ENCODE measurements around the gene STK11.

STK11 gene

DNA sequence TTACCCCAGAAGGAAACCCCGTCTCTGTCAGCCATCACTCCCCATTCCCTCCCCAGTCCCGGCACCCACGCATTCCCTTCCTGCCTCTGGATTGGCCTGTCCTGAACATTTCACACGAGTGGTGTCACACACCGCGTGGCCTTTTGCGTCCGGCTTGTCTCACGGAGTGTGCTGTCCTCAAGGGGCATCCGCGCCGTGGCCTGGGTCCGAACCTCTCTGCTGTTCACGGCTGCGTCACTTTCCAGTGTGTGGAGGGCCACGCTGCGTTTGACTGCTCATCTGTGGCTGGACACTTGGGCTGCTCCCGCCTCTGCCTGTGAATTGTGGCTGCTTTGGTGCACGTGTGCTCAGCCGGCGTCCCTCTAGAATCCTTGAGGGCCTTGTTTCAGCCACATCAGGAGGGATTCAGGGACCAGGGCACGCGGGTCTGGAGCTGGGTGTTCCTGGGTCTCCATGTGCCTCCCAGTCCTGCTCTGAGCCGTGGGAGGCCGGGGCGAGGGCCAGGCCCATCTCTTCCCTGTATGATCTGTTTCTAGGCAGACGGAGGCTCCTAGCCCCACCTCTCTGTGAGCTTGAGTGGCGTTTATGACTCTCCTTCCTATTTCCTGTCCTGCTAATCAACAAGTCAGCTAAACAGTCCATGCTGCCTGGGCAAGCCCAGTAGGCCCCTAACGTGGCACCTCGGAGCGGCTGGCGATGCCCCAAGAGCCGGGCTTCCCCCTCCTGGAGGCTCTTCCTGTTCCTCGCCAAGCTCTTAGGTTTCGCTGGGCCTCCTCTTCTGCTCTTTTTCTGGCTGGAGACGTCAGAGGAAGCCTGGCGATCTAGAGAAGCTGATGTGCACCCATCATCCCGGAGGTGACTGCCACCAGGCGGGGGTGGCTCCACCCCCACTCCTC lies 8.1 kb downstream of the STK11 start:
- TF ChIP-seq, protein P1, sequence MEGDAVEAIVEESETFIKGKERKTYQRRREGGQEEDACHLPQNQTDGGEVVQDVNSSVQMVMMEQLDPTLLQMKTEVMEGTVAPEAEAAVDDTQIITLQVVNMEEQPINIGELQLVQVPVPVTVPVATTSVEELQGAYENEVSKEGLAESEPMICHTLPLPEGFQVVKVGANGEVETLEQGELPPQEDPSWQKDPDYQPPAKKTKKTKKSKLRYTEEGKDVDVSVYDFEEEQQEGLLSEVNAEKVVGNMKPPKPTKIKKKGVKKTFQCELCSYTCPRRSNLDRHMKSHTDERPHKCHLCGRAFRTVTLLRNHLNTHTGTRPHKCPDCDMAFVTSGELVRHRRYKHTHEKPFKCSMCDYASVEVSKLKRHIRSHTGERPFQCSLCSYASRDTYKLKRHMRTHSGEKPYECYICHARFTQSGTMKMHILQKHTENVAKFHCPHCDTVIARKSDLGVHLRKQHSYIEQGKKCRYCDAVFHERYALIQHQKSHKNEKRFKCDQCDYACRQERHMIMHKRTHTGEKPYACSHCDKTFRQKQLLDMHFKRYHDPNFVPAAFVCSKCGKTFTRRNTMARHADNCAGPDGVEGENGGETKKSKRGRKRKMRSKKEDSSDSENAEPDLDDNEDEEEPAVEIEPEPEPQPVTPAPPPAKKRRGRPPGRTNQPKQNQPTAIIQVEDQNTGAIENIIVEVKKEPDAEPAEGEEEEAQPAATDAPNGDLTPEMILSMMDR (conservative IDR thresholded peaks at IDR 0.05; ENCODE audit: low read depth, low read length), result no peak
- DNase-seq (ENCODE audit: low read depth), result peak; percentile 71
- H3K4me3 ChIP-seq (ENCODE audit: low read depth, low read length), result no peak overlapping the region

DNA sequence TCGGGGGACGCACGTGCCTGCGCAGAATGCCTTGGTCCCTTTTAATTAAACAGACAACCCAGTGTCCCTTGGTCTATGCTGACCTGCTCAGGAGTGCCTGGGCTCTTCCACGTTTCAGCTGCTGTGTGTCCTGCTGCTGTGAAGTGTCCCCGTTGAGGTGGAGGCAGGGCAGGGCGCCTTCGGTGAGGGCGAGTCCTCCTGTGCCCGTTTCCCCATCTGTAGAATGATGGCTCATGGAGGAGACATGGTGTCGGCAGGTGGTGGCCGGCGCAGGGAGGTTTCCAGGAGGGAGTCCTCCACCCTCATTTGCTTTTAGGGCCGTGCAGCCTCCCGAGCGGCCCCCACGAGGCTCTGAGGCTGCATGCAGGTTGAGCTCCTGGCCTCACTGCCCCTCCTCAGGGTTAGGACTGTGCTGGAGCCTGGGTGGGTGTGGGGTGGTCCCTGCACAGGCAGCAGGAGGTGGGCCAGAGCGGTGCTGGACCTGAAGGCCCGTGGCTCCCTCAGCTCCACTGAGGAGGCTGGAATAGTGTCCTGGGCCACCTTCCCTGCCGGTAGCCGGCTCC lies 8.8 kb downstream of the STK11 start:
- TF ChIP-seq, protein P1 (conservative IDR thresholded peaks at IDR 0.05; ENCODE audit: low read depth, low read length), result no peak
- DNase-seq (ENCODE audit: low read depth), result no peak
- no peak overlapping the region for H3K4me3 ChIP-seq (ENCODE audit: low read depth, low read length)

DNA sequence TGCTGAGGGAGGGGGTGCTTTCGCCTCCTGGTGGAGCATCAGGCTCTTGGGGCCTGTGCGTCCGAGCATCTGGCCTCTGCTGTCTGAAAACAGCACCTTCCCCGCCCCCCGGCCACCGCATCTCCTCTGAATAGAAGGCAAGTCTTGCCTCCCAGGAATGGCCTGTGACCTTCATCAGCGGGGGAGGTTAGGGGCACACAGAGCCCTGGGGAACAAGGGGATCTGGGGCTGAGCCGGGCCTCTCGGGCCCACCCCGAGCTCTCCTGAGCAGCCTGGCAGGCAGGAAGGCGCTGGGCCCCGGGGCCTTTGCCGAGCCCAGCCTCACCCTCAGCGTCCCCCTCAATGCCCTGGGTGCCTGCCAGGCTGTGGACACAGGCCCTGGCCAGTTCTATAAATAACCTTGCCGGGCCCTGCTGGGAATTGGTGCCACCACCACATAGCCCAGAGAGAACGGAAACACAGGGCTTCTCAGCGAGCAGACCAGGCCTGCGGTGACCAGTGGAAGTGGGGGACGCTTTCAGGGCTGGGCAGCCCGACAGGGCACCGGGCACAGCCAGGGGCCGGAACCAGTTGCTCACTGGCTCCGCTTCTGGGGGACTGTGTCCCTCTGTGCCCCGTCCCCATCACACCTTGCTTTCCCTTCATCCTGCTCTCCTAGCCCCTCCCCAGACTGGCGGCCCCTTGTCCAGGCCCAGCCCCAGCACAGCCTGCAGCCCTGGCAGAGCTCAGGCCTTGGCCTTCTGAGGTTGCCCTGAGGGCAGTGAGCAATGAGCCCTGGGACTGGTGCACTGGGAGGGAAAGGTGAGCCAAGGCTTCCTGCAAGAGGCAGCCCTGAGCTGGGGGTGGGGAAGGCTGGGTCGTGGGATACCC lies 9.5 kb downstream of the STK11 start:
- no peak for DNase-seq (ENCODE audit: low read depth)
- TF ChIP-seq, protein P1 (conservative IDR thresholded peaks at IDR 0.05; ENCODE audit: low read depth, low read length), result peak; percentile 3
- no peak overlapping the region for H3K4me3 ChIP-seq (ENCODE audit: low read depth, low read length)

DNA sequence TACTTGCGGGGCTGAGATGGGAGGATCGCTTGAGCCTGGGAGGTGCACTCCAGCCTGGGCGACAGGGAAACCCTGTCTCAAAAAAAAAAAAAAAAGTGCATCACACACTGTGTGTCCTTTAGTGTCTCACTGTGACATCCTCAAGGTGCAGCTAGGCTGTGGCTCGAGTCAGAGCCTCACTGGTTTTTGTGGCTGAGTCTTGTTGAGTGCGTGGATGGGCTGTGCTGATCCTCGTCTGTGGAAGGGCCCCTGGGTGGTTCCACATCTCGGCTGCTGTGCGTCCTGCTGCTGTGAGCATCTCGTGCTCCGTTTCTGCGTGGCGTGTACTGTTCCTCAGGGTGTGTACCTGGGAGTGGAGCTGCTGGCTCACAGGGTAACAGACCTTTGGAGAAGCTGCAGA lies 11.2 kb downstream of the STK11 start:
- TF ChIP-seq, protein P1 (conservative IDR thresholded peaks at IDR 0.05; ENCODE audit: low read depth, low read length), result no peak
- H3K4me3 ChIP-seq (ENCODE audit: low read depth, low read length), result no peak overlapping the region
- no peak for DNase-seq (ENCODE audit: low read depth)

DNA sequence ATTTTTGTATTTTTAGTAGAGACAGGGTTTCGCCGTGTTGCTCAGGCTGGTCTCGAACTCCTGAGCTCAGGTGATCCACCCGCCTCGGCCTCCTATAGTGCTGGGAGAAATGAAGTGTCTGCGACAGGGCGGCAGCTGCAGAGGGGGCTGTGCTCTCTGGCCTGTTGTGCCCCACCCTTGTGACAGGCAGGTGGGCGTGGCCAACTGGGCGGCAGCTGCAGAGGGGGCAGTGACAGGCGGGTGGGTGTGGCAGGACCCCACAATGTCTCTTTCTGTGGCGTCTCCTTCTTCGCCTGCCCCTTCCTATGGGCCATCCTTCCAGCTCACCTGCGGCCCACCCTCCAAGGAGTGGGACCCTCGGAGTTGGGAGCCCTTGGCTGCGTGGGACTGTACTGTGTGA lies 11.8 kb downstream of the STK11 start:
- no peak overlapping the region for H3K4me3 ChIP-seq (ENCODE audit: low read depth, low read length)
- no peak for DNase-seq (ENCODE audit: low read depth)
- TF ChIP-seq, protein P1 (conservative IDR thresholded peaks at IDR 0.05; ENCODE audit: low read depth, low read length), result no peak

DNA sequence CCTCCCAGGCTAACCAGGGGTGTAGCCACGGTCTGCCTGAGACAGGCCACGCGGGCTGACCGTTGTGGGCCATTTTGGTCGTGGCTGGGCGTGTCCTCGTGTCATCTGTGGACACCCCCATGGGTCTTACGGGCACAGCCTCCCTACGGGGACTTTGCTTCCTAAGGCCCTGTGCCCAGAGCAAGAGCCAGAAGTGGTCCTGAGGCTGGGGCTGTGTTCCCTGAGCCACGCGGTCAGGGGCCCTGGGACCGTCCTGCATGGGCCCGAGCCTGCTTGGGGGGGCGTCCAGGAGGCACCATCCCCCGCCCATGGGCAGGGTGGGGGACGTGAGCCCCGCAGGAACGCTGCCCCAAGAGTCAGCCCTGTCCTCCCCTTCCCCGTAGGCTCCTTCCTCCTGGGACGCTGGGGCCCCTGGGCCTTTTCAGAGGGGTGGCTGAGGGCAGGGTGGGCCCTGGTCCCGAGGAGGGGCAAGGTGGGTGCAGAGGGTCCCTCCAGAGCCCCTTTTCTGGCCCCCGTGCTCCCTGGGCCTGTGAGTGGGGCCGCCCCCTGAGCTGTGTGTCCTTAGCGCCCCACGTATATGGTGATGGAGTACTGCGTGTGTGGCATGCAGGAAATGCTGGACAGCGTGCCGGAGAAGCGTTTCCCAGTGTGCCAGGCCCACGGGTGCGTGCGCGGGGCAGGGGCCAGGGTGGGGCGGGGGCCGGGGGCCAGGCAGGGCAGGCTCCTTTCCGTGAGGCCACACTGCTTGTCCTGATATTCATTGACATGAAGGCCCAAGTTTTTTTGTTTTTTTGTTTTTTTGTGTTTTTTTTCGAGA lies 13.4 kb downstream of the STK11 start:
- DNase-seq (ENCODE audit: low read depth), result no peak
- H3K4me3 ChIP-seq (ENCODE audit: low read depth, low read length), result no peak overlapping the region
- TF ChIP-seq, protein P1 (conservative IDR thresholded peaks at IDR 0.05; ENCODE audit: low read depth, low read length), result no peak
